NCI-H1436 (cell line): Measurements from ENCODE around the gene ARHGAP30.
"Not testable (repeated sequence)": the region's sequence is repeated elsewhere in the genome, so short reads cannot be mapped to it uniquely, and the experiment has no call there.

ENCODE experiments used
- DNase-seq: peaks from one replicate; lab custom pipeline; 2025; lab: John Stamatoyannopoulos, UW

Gene ARHGAP30

DNA sequence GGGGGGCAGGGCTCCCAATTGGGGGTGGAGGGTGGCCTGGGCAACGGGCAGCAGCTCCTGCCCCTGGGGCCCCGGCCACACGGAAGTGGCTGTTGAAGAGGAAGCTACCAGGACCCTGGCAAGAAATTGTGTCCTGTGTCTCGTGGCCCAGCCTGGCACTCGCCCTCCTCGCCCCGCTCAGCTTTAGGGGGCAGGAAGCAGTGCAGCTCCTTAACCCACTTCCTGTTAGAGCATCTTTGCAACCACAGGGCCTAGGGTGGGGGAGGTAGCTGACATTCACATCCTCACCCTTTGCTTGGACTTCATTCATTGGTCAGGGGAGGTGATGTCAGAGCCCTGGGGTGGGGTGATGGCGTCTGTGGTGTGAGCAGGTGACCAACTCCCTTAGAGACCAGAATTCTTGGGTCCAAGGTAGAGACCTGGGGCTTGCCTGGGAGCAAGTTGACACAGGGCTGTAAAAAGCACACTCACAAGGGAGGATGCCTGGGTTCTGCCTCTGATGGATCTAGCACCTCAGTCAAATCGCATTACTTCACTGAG is at the start of gene ARHGAP30:
TSS of gene ARHGAP30 (minus strand) at position 161 of the 540 bp plus-strand sequence. CDS start 267 bp downstream, outside the sequence.
- DNase-seq: no peak

DNA sequence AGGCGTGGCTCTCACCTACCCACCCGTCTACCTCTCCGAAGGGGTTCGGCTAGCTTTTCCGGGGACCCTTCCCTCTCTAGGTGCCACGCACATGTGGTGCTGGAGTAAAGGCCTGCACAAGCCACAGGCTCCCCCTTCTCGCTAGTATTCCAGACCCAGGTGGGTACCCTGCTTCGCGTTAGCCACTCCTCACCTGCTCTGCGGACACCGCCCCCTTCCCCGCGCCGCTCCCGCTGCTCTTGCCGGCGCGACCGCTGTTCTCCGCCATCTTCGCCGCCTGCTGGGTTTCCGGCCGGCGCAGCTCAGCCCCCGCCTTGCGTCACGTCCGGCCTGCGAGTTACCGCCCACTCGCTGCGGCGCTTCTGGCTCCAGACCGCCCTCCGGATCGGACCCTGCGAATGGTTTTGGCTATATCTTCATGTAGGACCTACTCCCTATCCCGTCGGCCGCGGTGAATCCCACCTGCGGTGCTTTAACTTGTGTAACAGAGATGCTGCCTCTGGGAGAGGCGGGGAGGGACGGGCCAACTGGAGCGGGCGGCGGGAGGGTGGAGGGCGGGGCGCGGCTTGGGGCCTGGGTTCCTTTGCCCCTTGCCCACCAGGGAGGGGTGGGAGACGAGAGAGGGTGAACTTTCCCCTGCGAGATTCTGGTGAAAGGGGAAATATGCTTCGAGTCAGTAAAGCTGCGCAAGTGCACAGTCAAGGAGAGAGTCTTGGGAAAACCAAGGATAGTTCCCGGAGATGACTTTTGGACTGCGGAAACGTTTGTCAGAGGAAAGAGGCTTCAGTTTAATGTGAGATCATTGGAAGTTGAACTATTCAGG is 48.3 kb upstream of the ARHGAP30 start, which contains the start of the genes NIT1 and PFDN2:
TSS of gene NIT1 (plus strand) at position 347 of the 823 bp plus-strand sequence. CDS start at position 419, 72 bp downstream.
TSS of gene PFDN2 (minus strand) at position 279 of the 823 bp plus-strand sequence. CDS start at position 268, 11 bp downstream.
- DNase-seq: peak; percentile 55

DNA sequence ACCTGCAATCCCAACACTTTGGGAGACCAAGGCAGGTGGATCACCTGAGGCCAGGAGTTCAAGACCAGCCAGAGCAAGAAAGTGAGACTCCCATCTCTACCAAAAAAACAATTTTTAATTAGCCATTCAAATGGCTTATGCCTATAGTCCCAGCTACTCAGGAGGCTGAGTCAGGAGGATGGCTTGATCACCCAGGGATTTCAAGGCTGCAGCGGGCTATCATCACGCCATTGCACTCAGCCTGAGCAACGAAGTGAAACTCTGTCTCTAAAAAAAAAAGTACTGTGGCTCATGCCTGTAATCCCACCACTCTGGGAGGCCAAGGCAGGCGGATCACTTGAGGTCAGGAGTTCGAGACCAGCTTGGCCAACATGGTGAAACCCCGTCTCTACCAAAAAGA is 46.3 kb upstream of the ARHGAP30 start:
- DNase-seq: not testable (repeated sequence)

DNA sequence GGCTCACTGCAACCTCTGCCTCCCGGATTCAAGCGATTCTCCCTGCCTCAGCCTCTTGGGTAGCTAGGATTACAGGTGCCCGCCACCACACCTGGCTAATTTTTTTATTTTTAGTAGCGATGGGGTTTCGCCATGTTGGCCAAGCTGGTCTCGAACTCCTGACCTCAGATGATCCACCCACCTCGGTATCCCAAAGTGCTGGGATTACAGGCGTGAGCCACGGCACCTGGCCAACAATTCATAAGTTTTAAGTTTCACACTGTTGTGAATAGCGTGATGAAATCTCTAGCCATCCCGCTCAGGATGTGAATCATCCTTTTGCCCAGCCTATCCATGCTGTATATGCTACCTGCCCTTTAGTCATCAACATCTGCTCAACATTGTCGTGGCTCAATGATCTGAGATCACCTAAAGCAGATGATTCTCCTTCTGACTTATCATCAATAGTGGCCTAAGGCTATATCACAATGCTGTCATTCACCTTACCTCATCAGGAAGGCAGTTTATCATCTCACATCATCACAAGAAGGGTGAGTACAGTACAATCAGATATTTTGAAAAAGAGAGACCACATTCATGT is 45.5 kb upstream of the ARHGAP30 start:
- DNase-seq: no peak

GRCh38 chr1:161114556-161114955 is 44.9 kb upstream of the ARHGAP30 start:
- no peak for DNase-seq

- DNase-seq: no peak
Measured at GRCh38 chr1:161113915-161114314, 44.2 kb upstream of the ARHGAP30 start.

GRCh38 chr1:161111527-161111926 is 41.8 kb upstream of the ARHGAP30 start:
- DNase-seq: no peak

- DNase-seq: no peak
Measured at GRCh38 chr1:161111117-161111516, 41.4 kb upstream of the ARHGAP30 start.

- DNase-seq: no peak
Measured at GRCh38 chr1:161106431-161106830, 36.7 kb upstream of the ARHGAP30 start.

DNA sequence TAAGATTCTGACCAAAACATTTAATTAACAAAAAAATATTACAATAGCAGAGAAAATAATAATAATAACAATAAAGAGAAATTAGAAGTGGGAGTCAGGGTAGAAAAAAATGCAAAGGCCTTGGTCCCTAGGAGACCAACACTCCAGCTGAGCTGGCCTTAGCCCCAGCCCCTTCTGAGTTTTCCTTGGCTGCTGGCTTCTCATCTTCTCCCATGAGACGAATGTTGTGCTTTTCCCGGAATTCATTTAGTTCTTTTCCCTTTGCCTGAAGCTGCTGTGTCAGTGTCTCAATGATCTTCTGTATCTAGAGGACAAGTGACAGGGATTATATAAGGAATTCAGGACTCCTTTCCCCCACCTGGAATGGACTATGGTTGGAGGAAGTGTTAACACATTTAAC is 30.9 kb upstream of the ARHGAP30 start:
- no peak for DNase-seq

DNA sequence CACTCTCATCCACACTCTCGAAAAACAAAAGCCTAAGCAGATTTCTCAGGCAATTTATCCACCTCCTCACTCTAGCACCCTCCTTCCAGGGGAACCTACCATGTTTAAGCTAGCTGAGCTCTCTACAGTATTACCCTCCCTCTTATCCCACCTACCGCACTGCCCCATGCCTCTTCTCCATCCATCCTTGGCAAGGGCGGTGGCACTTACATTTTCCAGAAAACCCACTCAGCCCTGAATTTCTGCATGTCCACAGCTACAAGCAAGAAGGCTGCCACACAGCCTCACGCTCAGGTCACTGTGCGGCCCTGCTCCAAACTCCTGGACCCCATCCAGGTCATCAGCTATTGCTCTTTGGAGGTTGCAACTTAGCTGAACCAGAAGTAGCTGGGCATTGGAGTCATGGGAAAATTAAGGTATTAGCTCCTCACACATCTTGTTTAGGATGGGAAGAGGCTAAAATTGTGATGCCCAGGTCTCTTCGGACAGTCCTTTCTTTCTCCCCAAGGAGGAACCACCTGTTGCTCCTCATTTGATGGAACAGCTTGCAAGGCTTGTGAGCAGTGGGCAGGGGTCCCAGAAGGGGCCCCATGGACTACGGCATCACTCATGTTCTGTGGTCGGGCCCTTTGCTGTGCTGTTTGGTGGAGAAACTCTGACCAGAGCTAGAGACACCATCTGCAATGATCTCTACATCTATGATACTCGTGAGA is 29.6 kb upstream of the ARHGAP30 start:
- DNase-seq: no peak

GRCh38 chr1:161098210-161099068 is 28.7 kb upstream of the ARHGAP30 start, which contains the start of gene KLHDC9:
TSS of gene KLHDC9 (plus strand) at chr1:161098361. CDS start at chr1:161098536, 175 bp downstream.
- peak; percentile 84 for DNase-seq

DNA sequence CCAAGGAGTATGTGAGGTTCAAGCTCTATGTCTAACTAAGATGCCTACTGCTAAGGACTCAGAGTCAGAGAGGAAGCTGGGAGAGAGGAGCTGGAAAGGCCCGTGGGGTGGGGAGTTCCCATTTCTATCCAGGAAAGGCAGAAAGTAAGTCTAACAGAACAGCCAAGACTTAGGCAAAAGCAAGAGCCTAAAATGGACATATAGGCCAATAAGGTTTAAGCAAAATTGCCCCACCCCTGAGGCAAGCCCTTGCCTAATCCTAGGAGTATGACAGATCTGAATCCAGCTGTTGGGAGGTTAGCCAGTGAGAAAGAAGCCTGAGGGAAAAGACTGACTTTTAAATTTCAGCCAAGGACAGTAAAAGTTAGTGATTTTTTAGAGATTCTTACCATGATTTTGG is 26.8 kb upstream of the ARHGAP30 start:
- no peak for DNase-seq

DNA sequence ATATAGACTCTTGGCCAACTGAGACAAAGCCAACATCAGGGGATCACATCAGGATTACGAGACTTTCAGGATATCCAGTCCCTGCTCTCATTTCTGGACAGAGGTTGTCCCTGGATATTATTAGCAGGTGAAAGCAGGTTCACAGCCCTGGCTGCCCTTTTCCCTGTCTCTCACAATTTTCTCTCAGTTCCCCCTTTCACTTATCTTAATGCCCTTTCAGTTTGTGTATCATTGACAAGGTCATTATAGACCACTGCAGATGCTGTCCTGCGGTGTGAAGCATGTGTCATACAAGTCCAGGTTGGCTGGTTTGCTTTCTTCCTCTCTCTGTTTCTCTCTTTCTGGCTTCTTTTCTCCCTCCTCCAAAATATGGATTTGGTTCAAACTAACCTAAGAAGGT is 26.3 kb upstream of the ARHGAP30 start:
- no peak for DNase-seq

DNA sequence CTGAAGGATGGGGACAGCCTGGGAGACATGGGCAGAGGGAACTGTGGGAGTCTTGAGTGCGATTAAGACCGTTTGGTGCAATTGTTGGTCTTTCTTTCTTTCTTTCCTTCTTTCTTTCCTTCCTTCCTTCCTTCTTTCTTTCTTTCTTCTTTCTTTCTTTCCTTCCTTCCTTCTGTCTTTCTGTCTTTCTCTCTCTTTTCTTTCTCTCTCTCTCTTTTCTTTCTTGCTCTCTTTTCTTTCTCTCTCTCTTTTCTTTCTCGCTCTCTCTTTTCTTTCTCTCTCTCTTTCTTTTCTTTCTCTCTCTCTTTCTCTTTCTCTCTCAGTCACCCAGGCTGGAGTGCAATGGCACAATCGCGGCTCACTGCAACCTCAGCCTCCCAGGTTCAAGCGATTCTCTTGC is 25.5 kb upstream of the ARHGAP30 start:
- no peak for DNase-seq

DNA sequence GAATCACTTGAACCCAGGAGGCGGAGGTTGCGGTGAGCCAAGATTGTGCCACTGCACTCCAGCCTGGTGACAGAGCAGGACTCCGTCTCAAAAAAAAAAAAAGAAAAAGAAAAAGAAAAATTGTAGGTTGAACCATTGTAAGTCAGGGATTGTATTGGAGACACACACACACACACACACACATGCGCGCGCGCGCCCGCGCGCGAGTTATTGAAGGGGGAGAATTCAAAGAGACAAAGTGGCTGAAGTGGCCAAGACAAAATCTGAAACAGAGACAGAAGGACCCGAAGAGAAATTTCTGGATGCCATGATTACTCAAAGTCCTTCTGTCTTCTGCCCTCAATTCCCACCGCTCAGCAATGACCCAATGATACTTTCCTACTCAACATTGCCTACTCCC is 24.8 kb upstream of the ARHGAP30 start:
- DNase-seq: no peak

GRCh38 chr1:161092621-161093028 is 22.9 kb upstream of the ARHGAP30 start:
- no peak for DNase-seq

DNA sequence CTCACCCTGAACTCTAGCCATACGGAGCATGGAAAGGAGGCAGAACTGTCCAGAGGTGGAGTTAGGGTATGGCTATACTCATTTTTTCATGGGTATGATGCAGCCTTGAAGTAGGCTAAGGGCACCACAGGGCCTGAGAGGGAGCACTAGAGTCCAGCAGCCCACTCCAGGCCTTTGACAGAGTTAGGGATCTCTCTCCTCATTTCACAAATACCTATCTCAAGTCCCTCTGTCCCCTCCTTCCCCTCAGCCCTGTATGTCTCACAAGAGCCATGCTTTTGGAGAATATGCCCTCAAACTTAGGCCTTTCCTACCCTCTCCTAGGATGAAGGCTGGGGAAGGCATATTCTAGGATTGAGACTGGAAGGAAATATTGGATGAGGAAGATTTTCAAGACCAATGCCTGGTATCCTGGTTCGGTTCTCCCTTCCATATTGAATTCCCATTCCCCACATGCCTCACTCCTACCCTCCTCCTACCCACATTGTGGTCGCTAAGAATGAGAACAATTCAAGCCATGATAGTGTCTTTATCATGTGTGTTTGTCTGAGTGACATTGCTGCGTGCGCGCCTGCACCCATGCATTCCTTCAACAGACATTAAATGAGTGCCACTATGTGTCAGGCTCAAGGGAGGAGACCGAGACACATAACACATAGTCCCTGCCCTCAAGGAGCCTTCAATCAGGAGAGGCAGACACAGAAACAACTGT is 22.3 kb upstream of the ARHGAP30 start:
- DNase-seq: no peak

GRCh38 chr1:161091093-161091492 is 21.4 kb upstream of the ARHGAP30 start:
- no peak for DNase-seq

- DNase-seq: no peak
Measured at GRCh38 chr1:161090617-161091016, 20.9 kb upstream of the ARHGAP30 start.

- no peak for DNase-seq
Measured at GRCh38 chr1:161089938-161090337, 20.2 kb upstream of the ARHGAP30 start.
